Testis (tissue), 2 donors: ENCODE results near the gene NT5M.

Source experiments
- POLR2A ChIP-seq: fragments of 450-650 bp; IDR thresholded peaks from one replicate; pipeline ENCODE4 v1.6.1; 2017; ENCODE audit warnings: antibody characterized with exemption, mild to moderate bottlenecking, moderate library complexity
- TF ChIP-seq, protein P1 (sequence below), 3 experiments: fragments of 450-650 bp in 2 of 3; fragments of 200-600 bp in 1 of 3; sonication (generic) in 1 of 3; IDR thresholded peaks; one replicate each; pipeline ENCODE4 v1.5.1; 2016 to 2019; ENCODE audit warnings: antibody characterized with exemption in 3 of 3, mild to moderate bottlenecking in 2 of 3, moderate library complexity in 1 of 3

DNA sequence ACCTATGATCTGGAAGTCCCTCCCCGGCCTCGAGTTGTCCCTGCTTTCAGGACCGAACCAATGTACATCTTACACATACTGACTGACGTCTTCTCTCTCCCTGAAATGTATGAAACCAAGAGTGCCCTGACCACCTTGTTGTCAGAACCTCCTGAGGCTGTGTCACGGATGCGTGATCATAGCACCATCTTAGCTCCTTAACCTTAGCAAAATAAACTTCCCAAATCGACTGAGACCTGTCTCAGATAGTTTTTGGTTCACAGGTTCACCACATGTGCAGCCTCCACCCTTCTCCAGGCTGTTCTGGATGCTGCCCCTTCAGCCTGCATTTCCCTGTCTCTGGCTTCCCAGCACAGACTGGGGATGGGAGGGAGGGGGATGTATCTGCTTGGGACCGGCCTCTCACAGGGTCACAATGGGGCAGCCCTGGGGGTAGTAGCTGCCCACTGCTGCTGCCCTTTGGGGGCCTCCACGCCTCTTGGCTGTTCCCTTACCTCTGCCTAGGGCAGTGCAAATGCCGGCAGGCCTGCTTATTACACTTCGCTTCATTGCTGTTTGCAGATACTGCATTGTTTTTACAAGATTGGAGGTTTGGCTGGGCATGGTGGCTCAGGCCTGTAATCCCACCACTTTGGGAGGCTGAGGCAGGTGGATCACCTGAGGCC is 69.8 kb downstream of the NT5M start:
- TF ChIP-seq POLR2A: no peak
- TF ChIP-seq, protein P1, sequence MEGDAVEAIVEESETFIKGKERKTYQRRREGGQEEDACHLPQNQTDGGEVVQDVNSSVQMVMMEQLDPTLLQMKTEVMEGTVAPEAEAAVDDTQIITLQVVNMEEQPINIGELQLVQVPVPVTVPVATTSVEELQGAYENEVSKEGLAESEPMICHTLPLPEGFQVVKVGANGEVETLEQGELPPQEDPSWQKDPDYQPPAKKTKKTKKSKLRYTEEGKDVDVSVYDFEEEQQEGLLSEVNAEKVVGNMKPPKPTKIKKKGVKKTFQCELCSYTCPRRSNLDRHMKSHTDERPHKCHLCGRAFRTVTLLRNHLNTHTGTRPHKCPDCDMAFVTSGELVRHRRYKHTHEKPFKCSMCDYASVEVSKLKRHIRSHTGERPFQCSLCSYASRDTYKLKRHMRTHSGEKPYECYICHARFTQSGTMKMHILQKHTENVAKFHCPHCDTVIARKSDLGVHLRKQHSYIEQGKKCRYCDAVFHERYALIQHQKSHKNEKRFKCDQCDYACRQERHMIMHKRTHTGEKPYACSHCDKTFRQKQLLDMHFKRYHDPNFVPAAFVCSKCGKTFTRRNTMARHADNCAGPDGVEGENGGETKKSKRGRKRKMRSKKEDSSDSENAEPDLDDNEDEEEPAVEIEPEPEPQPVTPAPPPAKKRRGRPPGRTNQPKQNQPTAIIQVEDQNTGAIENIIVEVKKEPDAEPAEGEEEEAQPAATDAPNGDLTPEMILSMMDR (IDR thresholded peaks at IDR 0.05): no peak
